Neural crest cell (in vitro differentiated cells): ENCODE results near the gene CCNG2. TPM values are rescaled to one million over a fixed set of nuclear protein-coding genes. Genes with fewer than 3 reads are reported as not detected.

Experiments used
- DNase-seq: peaks from one replicate; pipeline ENCODE4 v3.0.0; 2021; ENCODE audit warnings: low read depth, mixed read lengths, low spot score
- H3K27ac Mint-ChIP-seq: one replicate; pipeline ENCODE4 v1.8.0; 2021; ENCODE audit warnings: mild to moderate bottlenecking, mixed read lengths; ENCODE audit not compliant: unreplicated experiment
- H3K27me3 Mint-ChIP-seq: 2 replicates; pipeline ENCODE4 v1.8.0; 2021; ENCODE audit warnings: low read depth, mild to moderate bottlenecking, mixed read lengths
- H3K36me3 Mint-ChIP-seq: 2 replicates; pipeline ENCODE4 v1.8.0; 2021; ENCODE audit warnings: low read depth, mild to moderate bottlenecking, mixed read lengths
- H3K4me1 Mint-ChIP-seq: 2 replicates; pipeline ENCODE4 v1.8.0; 2021; ENCODE audit warnings: mixed read lengths
- H3K4me3 Mint-ChIP-seq: one replicate; pipeline ENCODE4 v1.8.0; 2021; ENCODE audit warnings: mild to moderate bottlenecking, mixed read lengths
- H3K9me3 Mint-ChIP-seq: 2 replicates; pipeline ENCODE4 v1.8.0; 2021; ENCODE audit warnings: mixed read lengths
- long read RNA-seq: library from polyadenylated mRNA; unstranded; transcript quantifications from one replicate; pipeline ENCODE4 v2.0.0, GENCODE V29; 2020
- total RNA-seq: library from RNA; stranded (reverse); gene quantifications from 2 replicates; pipeline ENCODE4 v1.2.1, GENCODE V29; 2021
- TF ChIP-seq, protein P1 (sequence below): fragments of 200-600 bp; sonication (generic); conservative IDR thresholded peaks from 2 replicates; pipeline ENCODE4 v1.5.0; 2021; ENCODE audit warnings: antibody characterized with exemption, mild to moderate bottlenecking

Gene CCNG2, protein sequence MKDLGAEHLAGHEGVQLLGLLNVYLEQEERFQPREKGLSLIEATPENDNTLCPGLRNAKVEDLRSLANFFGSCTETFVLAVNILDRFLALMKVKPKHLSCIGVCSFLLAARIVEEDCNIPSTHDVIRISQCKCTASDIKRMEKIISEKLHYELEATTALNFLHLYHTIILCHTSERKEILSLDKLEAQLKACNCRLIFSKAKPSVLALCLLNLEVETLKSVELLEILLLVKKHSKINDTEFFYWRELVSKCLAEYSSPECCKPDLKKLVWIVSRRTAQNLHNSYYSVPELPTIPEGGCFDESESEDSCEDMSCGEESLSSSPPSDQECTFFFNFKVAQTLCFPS
- 57.2 and 58.8 TPM in 2 replicates for total RNA-seq
- long read RNA-seq, full-length matches to known transcripts, result 3 of 17 reads
- long read RNA-seq, partial matches to known transcripts, result 7 of 17 reads
- long read RNA-seq, other reads (novel, unspliced or antisense), result 7 of 17 reads

DNA sequence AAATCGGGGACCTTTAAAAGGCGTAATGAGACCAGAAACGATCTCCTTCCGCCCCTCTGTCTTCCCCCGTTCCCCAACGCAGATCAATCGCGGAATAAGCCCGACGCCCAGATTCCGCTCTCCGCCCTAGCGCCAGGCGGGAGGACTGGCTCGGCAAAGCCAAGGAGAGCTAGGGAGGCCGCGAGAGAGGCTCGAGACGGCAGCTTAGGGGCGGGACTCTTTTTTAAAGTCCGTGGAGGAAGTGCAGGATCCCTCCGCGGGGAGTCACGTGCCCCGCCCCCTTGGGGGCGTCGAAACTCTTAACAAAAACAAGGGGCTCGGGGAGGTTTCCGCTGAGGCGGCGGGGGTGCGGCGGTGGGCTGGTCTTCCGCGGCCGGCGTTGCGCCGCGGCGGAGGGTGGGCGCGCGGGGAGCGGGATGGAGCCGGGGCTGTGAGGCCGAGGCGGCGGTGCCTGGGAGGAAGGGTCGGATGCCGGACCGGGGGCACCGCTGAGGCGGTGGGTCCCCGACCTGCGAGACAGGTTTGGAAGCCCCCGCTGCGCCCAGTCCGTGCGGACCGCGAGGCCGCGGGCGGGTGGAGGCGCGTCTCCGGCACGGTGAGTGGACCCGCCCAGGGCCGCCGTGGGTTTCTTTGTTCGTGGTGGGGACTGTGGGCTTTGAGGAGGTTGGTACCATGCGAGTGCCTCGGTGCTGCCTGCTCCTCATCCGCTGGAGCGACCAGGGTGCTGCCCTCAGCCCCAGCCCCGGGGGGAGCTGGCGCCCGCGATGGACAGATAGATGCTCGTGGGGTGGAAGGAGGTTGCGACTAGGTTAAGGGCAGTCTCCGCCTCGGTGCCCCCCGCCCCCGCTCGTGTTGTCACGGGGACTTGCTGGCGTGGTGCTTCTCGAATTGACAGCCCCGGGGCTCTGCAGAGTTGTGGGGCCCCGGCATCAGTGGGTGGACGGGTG lies at the start of gene CCNG2:
TSS of gene CCNG2 (plus strand) at position 296 of the 947 bp plus-strand sequence. CDS start 1,326 bp downstream, outside the sequence.
- H3K4me1 Mint-ChIP-seq, result peaks cover 52% of the 10 kb centered on the region
- peak within 1 kb of the TSS; percentile 98 for H3K4me3 Mint-ChIP-seq
- peaks cover 7% of the 10 kb centered on the region for H3K36me3 Mint-ChIP-seq
- DNase-seq, result peak; percentile 92
- H3K9me3 Mint-ChIP-seq, result no peaks in the 10 kb centered on the region
- peak within 1 kb of the TSS; percentile 100 for H3K27ac Mint-ChIP-seq
- TF ChIP-seq, protein P1, sequence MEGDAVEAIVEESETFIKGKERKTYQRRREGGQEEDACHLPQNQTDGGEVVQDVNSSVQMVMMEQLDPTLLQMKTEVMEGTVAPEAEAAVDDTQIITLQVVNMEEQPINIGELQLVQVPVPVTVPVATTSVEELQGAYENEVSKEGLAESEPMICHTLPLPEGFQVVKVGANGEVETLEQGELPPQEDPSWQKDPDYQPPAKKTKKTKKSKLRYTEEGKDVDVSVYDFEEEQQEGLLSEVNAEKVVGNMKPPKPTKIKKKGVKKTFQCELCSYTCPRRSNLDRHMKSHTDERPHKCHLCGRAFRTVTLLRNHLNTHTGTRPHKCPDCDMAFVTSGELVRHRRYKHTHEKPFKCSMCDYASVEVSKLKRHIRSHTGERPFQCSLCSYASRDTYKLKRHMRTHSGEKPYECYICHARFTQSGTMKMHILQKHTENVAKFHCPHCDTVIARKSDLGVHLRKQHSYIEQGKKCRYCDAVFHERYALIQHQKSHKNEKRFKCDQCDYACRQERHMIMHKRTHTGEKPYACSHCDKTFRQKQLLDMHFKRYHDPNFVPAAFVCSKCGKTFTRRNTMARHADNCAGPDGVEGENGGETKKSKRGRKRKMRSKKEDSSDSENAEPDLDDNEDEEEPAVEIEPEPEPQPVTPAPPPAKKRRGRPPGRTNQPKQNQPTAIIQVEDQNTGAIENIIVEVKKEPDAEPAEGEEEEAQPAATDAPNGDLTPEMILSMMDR, result no peak
- peaks cover 3% of the 10 kb centered on the region for H3K27me3 Mint-ChIP-seq

DNA sequence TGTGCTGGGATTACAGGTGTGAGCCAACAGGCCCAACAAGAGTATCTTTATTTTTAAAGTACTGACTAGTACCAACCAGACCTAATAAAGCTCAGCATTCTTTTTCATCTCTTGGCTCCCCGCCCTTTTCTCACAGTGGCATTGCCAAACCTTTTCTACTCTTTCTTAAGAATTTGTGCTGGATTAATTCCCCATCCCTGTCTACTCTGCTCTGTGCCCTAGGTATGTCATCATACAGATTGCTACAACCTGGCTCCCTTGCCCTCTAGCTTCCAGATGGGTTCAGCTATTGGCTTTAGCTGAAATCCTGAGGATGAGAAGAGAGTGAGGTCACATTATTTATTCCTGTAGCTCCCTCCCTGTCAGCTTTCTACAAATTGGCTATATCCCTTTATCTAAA lies 46.3 kb upstream of the CCNG2 start:
- Mint-ChIP-seq H3K9me3 (peaks cover 3% of the 10 kb centered on the region), H3K27ac (no peak overlapping the region), H3K27me3 (no peaks in the 10 kb centered on the region), H3K4me1 (no peaks in the 10 kb centered on the region), H3K36me3 (no peaks in the 10 kb centered on the region), H3K4me3 (no peak overlapping the region)
- TF ChIP-seq, protein P1, result no peak
- DNase-seq, result no peak

DNA sequence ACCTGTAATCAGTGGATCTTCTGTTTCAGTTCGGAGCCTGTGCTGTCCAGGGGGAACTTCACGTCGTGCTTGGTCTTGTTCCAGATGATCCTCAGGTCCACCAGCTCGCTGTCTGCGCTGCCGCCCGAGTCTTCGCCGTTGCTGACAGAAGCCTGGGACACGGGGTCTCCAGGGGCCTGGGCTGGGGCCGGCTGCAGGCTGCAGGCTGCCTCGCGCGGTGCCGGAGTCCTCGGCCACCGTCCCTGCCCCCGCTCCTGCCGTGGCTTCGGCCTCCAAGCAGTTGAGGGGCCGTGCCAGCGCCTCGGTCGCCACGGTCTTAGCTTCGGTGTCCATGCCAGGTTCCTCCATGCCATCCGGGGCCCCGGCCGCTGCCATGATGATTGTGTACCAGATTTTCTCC lies 43.9 kb upstream of the CCNG2 start:
- peaks cover 1% of the 10 kb centered on the region for H3K9me3 Mint-ChIP-seq
- peak overlapping the region; percentile 59 for H3K27ac Mint-ChIP-seq
- TF ChIP-seq, protein P1, result no peak
- no peaks in the 10 kb centered on the region for H3K36me3 Mint-ChIP-seq
- no peaks in the 10 kb centered on the region for H3K27me3 Mint-ChIP-seq
- no peaks in the 10 kb centered on the region for H3K4me1 Mint-ChIP-seq
- no peak for DNase-seq
- H3K4me3 Mint-ChIP-seq, result no peak overlapping the region

GRCh38 chr4:77117721-77118120 lies 39.3 kb upstream of the CCNG2 start:
- H3K27ac Mint-ChIP-seq, result no peak overlapping the region
- H3K4me3 Mint-ChIP-seq, result no peak overlapping the region
- no peaks in the 10 kb centered on the region for H3K4me1 Mint-ChIP-seq
- TF ChIP-seq, protein P1, result no peak
- no peak for DNase-seq
- H3K36me3 Mint-ChIP-seq, result no peaks in the 10 kb centered on the region
- H3K27me3 Mint-ChIP-seq, result no peaks in the 10 kb centered on the region
- H3K9me3 Mint-ChIP-seq, result no peaks in the 10 kb centered on the region

- H3K4me1 Mint-ChIP-seq, result no peaks in the 10 kb centered on the region
- TF ChIP-seq, protein P1, result no peak
- no peak overlapping the region for H3K27ac Mint-ChIP-seq
- no peak overlapping the region for H3K4me3 Mint-ChIP-seq
- no peaks in the 10 kb centered on the region for H3K36me3 Mint-ChIP-seq
- H3K27me3 Mint-ChIP-seq, result no peaks in the 10 kb centered on the region
- no peak for DNase-seq
- no peaks in the 10 kb centered on the region for H3K9me3 Mint-ChIP-seq
Observed at GRCh38 chr4:77120886-77121508, 36.0 kb upstream of the CCNG2 start.
